Astrocyte (in vitro differentiated cells and primary cell): ENCODE results near the gene NPTXR.

Source experiments
- CTCF ChIP-seq: IDR thresholded peaks from 2 replicates; pipeline ENCODE4 v1.5.1; 2011; ENCODE audit warnings: low read depth, mild to moderate bottlenecking, inconsistent platforms, low read length, moderate library complexity; ENCODE audit not compliant: insufficient read depth
- EZH2 ChIP-seq: IDR thresholded peaks from 2 replicates; pipeline ENCODE4 v1.6.1; 2012; ENCODE audit warnings: mild to moderate bottlenecking, low read length, inconsistent platforms; ENCODE audit not compliant: insufficient read depth

DNA sequence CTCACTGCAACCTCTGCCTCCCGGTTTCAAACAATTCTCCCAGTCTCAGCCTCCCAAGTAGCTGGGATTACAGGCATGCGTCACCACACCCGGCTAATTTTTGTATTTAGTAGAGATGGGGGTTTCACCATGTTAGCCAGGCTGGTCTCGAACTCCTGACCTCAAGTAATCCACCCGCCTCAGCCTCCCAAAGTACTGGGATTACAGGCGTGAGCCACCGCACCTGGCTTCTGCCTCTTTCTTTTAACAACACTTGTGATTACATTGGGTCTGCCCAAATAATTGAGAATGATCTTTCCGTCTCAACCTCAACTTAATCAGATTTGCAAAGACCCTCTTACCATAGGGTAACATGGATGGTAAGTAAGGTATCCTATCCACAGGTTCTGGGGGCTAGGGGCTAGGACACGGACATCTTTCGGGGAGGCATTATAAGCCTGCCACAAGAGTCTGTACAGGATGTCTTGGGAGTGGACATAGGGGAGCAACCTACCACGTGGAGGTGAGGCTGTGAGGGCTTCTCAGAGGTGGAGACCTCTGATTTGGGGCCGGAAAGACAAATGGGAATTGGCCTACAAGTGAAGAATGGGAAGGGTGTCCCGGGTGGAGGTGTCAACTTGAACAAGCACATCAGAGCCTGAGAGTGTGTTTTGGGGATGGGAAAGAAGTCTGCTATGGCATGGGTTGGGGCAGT, 30.8 kb upstream of the NPTXR start:
- TF ChIP-seq CTCF (no peak), EZH2 (no peak)
